ENCODE results near the gene STARD13.

Gene STARD13

DNA sequence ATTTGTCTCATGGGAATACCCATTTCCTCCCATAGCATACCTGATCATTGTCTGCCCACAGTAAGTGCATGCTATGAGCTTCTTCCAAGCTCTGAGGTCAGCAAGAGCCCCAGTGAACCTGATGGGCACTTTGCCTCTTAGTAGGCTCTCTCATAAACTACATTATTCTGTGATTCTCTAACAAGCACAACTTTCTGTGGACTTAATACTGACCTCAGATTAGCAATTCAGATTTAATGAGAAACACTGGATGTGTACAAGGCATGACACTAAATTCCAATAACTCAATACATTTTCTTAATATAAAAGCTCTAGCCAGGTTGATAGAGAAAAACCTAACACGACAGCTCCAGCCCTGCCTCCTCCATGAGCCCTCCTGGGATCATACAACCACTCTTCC lies 23.3 kb upstream of the STARD13 start:
- no peaks in the 10 kb centered on the region for H3K27me3 ChIP-seq (ENCODE audit: low read length)
- no peaks in the 10 kb centered on the region for H3K9me2 ChIP-seq (replicated peaks; ENCODE audit: insufficient read depth, low read length)
- H2AFZ ChIP-seq (ENCODE audit: low read depth, low read length, severe bottlenecking) = no peak overlapping the region
- no peak overlapping the region for H3K4me3 ChIP-seq (ENCODE audit: insufficient read depth, low read length, poor library complexity, severe bottlenecking)
- H3K4me2 ChIP-seq (ENCODE audit: low read depth, low read length, poor library complexity, severe bottlenecking) = no peak overlapping the region
- no peak overlapping the region for H3K9ac ChIP-seq (ENCODE audit: low read length)
- H3K27ac ChIP-seq (ENCODE audit: low read depth, low read length) = no peak overlapping the region
- TF ChIP-seq CTCF (IDR thresholded peaks at IDR 0.05; ENCODE audit: insufficient read depth, low read length, poor library complexity, severe bottlenecking) (no peak), EZH2phosphoT487 (conservative IDR thresholded peaks at IDR 0.05; ENCODE audit: low read length) (no peak)
- no peaks in the 10 kb centered on the region for H3F3A ChIP-seq (ENCODE audit: insufficient read depth)
- H3K9me3 ChIP-seq (ENCODE audit: insufficient read depth, low read length) = no peaks in the 10 kb centered on the region
- H3K36me3 ChIP-seq (ENCODE audit: low read length) = no peaks in the 10 kb centered on the region
- H3K79me2 ChIP-seq (ENCODE audit: insufficient read depth, low read length) = no peaks in the 10 kb centered on the region
- H4K20me1 ChIP-seq (ENCODE audit: low read depth, low read length) = no peaks in the 10 kb centered on the region

GRCh38 chr13:33307843-33308242 lies 22.3 kb upstream of the STARD13 start:
- Histone ChIP-seq H3K9me3 (ENCODE audit: insufficient read depth, low read length) (no peaks in the 10 kb centered on the region), H3K27ac (ENCODE audit: low read depth, low read length) (no peak overlapping the region), H3K79me2 (ENCODE audit: insufficient read depth, low read length) (no peaks in the 10 kb centered on the region), H3F3A (ENCODE audit: insufficient read depth) (no peaks in the 10 kb centered on the region), H3K27me3 (ENCODE audit: low read length) (no peaks in the 10 kb centered on the region), H4K20me1 (ENCODE audit: low read depth, low read length) (no peaks in the 10 kb centered on the region), H3K9ac (ENCODE audit: low read length) (no peak overlapping the region), H2AFZ (ENCODE audit: low read depth, low read length, severe bottlenecking) (no peak overlapping the region), H3K36me3 (ENCODE audit: low read length) (no peaks in the 10 kb centered on the region), H3K4me2 (ENCODE audit: low read depth, low read length, poor library complexity, severe bottlenecking) (no peak overlapping the region), H3K9me2 (replicated peaks; ENCODE audit: insufficient read depth, low read length) (no peaks in the 10 kb centered on the region), H3K4me3 (ENCODE audit: insufficient read depth, low read length, poor library complexity, severe bottlenecking) (no peak overlapping the region)
- TF ChIP-seq EZH2phosphoT487 (conservative IDR thresholded peaks at IDR 0.05; ENCODE audit: low read length) (no peak), CTCF (IDR thresholded peaks at IDR 0.05; ENCODE audit: insufficient read depth, low read length, poor library complexity, severe bottlenecking) (no peak)

- H4K20me1 ChIP-seq (ENCODE audit: low read depth, low read length) = no peaks in the 10 kb centered on the region
Observed at GRCh38 chr13:33303855-33304597, 18.5 kb upstream of the STARD13 start.

More at GRCh38 chr13:33303855-33304597, 18.5 kb upstream of the STARD13 start:
- H3K4me2 ChIP-seq (ENCODE audit: low read depth, low read length, poor library complexity, severe bottlenecking) = no peak overlapping the region
- H3F3A ChIP-seq (ENCODE audit: insufficient read depth) = no peaks in the 10 kb centered on the region
- no peaks in the 10 kb centered on the region for H3K27me3 ChIP-seq (ENCODE audit: low read length)
- no peak overlapping the region for H3K4me3 ChIP-seq (ENCODE audit: insufficient read depth, low read length, poor library complexity, severe bottlenecking)
- TF ChIP-seq CTCF (IDR thresholded peaks at IDR 0.05; ENCODE audit: insufficient read depth, low read length, poor library complexity, severe bottlenecking) = no peak
- TF ChIP-seq EZH2phosphoT487 (conservative IDR thresholded peaks at IDR 0.05; ENCODE audit: low read length) = no peak
- H3K9me2 ChIP-seq (replicated peaks; ENCODE audit: insufficient read depth, low read length) = no peaks in the 10 kb centered on the region; the same call in 1 of the 2 replicates
- no peaks in the 10 kb centered on the region for H3K9me3 ChIP-seq (ENCODE audit: insufficient read depth, low read length)
- H3K27ac ChIP-seq (ENCODE audit: low read depth, low read length) = no peak overlapping the region
- no peak overlapping the region for H3K9ac ChIP-seq (ENCODE audit: low read length)
- no peaks in the 10 kb centered on the region for H3K36me3 ChIP-seq (ENCODE audit: low read length)
- H3K79me2 ChIP-seq (ENCODE audit: insufficient read depth, low read length) = no peaks in the 10 kb centered on the region
- H2AFZ ChIP-seq (ENCODE audit: low read depth, low read length, severe bottlenecking) = no peak overlapping the region
